ENCODE results near the gene PAFAH1B1.
"Not testable (repeated sequence)": the region's sequence is repeated elsewhere in the genome, so short reads cannot be mapped to it uniquely, and the experiment has no call there.

PAFAH1B1 gene

DNA sequence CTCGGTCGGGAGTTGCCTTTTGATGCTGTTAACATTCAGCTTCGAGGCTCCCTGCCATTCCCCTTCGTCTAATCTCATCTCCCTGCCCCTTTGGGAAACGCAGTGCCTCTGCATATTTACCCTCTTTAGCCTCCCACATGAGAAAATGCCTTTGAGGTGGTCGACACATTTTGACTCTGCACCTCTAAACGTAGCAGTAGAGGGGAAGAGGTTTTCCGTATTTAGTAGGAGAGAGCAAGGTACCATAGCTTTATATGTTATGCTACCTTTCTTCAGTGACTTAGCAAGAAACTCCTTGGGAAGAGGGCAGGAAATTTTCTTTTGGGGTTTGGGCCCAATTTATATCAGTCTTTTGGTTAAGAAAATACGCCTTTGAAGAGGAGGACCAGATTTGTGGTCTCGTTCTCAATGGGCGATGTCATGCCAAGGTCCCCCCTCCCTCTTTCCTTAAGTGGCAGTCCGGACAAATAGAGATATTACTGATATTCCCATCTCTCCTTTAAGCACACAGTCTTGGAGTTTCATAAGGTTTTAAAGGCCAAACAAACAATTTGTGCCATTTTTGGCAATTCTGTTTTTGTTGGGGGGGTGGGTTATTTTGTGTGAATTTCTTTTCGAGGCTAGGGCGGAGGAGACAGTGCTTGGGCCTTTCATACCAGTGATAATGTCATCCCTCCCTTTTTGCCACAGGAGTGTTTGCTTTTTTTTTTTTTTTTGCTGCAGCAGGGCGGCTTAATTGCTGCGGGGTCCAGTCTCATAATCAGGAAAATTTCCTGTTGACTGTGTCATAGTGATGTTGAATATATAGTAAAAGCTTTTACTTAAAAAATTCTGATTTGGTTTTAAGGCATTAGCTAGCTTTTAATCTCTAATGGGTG lies 1.5 kb downstream of the PAFAH1B1 start:
- peak in 1 of 5 donors; percentile 5 for DNase-seq

DNA sequence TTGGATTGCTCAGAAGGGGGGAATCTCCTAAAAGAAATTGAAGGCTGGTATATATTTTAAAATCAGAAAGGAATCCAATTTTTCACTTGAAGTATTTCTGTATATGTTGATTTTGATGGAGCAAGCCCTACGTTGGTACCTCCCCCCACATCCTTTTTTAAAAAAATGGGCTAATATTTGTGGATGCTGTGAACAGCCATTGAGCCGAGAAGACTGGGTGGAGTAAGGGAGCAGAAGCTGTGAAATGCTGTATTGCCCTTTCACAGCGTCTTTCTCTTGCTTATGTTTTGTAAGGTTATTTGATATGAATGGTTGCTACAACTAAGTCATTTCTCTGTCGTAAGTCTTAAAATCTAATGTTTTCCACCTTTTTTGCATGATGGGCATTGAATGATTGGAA lies 2.3 kb downstream of the PAFAH1B1 start:
- DNase-seq = no peak

DNA sequence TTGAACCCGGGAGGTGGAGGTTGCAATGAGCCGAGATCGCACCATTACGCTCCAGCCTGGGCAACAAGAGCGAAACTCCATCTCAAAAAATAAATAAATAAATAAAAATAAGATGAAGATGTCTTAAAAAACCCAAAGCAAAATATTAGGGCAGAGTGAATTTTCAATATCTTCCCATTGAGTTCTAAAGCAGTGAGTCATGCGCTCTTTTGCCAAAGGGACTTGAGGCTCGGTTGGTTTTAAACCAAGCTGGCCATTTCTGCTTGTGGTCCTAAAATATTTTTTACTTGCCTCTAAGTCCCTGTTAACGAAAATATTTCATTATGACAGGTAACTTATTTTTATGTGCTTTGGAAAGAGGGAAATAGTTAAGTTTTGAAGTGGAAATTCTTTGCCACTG lies 4.7 kb downstream of the PAFAH1B1 start:
- DNase-seq = no peak

DNA sequence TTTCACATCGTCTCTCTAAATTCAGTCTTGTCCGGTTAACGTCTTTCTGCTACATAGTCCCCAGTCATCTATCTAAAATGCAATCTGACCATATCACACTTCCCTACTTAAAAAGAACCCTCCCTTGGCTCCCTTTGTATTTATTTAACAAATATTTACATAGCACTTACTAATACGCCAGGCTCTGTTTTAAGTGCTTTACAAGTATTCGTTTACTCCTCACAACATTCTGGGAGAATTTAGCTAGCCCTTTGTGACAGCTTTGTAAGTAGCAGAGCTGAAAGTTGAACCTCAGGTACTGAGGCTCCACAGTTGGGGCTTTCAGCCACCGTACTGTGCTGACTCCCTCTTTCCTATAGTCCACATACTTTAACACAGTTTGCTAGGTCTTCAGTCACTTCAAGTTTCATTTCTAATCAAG lies 9.2 kb downstream of the PAFAH1B1 start:
- no peak for DNase-seq

DNA sequence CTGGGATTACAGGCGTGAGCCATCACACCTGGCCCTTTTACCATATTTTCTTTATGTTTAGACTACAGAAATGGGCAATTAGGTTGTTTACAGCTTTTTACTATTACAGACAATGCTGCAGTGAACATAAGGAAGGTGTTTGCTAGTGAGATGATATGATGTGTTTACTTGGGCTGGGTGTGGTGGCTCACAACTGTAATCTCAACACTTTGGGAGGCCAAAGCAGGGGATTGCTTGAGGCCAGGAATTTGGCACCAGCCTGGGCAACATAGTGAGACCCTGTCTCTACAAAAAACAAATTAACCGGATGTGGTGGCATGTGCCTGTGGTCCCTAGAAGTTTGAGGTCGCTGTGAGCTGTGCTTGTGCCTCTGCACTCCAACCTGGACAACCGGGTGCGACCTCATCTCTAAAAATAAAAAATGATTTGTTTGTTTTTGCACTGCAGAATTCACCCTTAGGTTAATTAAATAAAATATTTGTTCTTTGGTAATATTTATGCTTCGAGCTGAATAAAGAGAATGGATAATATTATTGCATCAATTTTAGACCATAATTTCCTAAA lies 15.0 kb downstream of the PAFAH1B1 start:
- DNase-seq = no peak

DNA sequence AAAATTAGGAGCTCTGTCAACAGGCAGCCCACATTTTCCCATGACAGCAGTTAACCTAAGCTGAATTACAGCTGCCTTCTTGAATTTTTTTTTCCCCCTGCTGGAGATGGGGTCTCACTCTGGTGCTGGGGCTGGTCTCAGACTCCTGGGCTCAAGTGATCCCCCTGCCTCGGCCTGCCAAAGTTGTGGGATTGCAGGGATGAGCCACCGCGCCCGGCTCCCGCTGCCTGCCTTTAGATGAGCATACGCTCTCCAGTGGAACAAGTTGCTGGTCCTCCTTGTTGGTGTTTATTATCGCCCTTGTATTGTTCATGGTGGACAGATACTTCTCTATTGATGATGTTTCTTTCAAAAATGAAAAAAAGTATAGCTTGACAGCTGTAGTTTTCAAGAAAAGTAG lies 15.6 kb downstream of the PAFAH1B1 start:
- no peak for DNase-seq

DNA sequence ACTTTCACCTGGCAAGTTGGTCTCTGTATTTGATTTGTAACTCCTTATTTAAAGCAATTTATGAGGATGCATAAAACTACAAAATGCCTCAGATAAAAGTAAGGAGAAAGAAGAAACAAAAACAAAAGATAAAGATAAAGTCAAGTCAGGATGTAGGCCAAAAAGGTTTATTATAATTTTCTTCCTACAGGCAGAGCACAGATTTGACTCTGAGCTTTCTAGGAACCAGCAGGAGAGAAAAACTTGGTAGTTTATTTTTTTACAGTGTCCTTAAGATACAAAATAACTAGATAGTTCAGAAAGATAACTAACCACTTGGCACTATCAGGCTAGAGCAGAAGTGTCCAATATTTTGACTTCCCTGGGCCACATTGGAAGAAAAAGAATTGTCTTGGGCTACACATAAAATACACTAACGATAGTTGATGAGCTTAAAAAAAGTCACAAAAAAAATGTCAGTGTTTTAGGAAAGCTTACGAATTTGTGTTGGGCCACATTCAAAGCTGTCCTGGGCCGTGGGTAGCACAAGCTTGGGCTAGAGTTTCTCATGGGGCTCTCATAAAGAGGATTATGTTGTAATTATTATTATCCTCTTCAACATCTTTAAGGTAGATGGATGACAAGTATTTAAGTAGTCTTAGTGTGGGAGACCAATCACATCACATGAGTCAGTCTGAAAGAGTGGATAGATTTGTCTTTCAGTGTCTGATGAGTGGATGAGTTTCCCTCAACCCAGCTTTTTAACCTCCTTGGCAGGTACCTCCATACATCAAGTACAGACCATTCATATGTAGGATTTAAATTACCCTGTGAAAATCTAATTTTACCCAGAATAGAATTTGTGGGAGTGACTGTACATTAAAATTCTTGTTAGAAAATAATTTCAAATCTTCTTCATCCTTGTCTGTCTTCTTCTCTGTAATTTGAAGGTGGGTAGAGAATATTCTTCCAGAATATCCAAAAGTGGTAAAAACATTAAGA lies 17.0 kb downstream of the PAFAH1B1 start:
- DNase-seq = no peak

DNA sequence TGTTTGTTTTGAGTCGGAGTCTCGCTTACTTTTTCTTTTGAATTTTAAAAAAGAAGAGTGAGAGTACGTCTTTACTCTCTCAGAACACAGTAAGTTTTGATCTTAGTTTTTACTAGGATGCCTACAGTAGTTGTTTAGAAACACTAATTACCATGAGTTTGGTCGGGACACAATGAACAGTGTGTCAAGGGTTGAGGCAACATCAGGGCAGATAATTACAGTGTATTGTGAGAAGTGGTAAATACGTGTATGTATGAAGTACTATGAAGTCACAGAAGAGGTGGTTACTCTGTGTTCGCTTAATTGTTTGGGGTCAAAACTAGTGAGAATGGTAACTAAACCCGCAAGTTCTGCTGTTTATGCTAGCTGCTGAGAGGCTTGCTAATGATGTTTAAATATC lies 18.2 kb downstream of the PAFAH1B1 start:
- no peak for DNase-seq

DNA sequence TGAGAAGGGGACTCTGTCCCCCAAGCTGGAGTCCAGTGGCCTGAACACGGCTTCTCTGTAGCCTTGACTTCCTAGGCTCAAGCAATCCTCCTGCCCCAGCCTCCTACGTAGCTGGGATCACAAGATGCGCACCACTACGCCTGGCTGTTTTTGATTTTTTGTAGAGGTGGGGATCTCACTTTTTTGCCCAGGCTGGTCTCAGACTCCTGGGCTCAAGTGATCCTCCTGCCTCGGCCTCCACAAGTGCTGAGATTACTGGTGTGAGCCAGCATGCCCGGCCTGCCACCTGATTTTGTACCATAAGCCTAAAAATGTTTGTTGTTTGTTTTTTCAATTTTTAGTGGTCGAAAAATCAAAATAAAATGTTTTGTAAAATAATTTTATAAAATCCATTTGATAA lies 19.2 kb downstream of the PAFAH1B1 start:
- DNase-seq = no peak

DNA sequence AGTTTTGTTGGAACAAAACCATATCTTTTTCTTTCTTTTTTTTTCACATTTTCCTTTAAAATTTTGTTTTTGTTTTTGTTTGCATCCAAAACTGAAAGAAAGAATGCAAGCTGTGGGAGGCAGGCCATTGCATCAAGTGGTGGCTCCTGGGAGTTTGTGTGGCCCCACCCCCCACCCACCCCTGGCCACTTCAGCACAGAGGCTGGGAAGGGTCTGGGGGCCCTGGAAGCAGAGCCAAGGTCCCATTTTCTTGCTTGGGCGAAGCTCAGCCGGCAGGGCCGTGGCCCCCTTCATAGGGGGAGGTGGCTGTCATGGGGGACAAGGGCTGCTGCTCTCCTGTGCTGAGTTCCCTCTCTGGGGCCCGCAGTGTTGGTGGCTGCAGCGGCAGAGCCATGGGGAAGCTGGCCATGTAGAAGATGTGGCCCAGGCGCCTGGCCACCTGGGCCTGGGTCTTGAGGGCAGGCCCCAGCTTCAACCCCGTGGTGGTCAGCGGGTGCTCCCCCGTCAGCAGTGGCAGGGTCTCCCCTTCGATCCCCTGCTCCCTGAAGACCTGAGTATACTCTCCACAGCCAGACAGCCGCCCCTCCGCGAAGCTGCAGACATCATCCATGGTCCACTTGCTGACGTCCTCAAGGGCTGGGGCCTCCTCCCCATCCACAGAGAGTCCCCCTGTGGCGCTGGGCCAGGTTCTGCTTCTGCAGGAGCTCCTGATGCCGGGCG lies 19.8 kb downstream of the PAFAH1B1 start:
- no peak for DNase-seq

DNA sequence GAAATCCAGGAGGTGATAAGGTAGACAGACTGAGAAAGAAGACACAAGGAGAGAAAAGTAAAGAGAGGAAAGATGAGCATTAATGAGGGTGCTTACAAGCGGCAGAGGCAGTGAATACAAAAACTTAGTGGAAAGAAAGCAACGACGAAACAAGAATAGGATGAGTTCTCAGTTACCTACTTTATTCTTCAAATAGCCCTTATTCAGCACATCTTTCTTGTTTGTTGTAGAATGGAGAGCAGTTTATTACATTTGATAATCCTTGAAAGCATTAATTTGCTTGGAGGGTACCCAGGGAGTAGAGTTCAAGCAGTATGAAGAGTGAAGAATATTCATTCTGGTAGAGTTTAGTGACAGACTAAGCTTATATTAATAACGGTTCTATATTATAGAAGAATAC lies 22.4 kb downstream of the PAFAH1B1 start:
- DNase-seq = no peak

DNA sequence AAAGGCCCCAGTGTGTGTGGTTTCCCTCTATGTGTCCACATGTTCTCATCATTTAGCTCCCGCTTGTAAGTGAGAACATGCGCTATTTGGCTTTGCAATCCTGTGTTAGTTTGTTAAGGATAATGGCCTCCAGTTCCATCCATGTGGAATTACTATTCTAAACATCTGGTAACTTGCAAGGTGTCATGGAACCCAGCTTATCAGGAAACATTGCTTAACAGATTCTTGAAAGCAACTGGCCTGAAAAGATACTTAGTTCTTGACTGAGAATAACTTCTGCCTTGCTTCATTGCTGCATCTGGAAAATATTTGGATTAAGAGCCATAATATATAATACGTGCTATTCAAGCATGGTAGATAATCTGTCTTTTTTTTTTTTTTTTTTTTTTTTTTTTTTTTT lies 27.8 kb downstream of the PAFAH1B1 start:
- DNase-seq = no peak

DNA sequence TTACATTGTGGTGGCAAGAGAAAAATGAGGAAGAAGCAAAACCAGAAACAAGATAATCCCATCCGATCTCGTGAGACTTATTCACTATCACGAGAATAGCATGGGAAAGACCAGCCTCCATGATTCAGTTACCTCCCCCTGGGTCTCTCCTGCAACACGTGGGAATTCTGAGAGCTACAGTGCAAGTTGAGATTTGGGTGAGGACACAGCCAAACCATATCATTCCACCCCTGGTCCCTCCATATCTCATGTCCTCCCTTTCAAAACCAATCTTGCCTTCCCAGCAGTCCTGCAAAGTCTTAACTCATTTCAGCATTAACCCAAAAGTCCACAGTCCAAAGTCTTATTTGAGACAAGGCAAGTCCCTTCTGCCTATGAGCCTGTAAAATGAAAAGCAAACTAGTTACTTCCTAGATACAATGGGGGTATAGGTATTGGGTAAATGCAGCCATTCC lies 28.5 kb downstream of the PAFAH1B1 start:
- DNase-seq = not testable (repeated sequence)

DNA sequence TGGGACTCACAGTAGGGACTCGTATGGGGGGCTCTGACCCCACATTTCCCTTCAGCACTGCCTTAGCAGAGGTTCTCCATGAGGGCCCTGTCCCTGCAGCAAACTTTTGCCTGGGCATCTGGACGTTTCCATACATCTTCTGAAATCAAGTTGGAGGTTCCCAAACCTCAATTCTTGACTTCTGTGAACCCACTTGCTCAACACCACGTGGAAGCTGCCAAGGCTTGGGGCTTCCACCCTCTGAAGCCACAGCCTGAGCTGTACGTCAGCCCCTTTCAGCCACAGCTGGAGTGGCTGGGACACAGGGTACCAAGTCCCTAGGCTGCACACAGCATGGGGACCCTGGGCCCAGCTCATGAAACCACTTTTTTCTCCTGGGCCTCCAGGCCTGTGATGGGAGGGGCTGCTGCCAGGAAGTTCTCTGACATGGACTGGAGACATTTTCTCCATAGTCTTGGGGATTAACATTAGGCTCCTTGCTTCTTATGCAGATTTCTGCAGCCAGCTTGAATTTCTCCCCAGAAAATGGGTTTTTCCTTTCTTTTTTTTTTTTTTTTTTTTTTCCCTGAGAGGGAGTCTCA lies 29.4 kb downstream of the PAFAH1B1 start:
- DNase-seq = not testable (repeated sequence)

DNA sequence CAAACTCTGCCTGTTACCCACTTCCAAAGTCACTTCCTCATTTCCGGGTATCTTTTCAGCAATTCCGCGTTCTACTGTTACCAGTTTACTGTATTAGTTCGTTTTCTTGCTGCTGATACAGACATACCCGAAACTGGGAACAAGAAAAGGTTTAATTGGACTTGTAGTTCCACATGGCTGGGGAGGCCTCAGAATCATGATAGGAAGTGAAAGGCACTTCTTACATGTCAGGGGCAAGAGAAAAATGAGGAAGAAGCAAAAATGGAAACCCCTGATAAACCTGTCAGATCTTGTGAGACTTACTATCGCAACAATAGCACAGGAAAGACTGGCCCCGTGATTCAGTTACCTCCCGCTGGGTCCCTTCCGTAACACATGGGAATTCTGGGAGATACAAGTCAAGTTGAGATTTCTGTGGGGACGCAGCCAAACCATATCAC lies 30.9 kb downstream of the PAFAH1B1 start:
- DNase-seq = no peak

DNA sequence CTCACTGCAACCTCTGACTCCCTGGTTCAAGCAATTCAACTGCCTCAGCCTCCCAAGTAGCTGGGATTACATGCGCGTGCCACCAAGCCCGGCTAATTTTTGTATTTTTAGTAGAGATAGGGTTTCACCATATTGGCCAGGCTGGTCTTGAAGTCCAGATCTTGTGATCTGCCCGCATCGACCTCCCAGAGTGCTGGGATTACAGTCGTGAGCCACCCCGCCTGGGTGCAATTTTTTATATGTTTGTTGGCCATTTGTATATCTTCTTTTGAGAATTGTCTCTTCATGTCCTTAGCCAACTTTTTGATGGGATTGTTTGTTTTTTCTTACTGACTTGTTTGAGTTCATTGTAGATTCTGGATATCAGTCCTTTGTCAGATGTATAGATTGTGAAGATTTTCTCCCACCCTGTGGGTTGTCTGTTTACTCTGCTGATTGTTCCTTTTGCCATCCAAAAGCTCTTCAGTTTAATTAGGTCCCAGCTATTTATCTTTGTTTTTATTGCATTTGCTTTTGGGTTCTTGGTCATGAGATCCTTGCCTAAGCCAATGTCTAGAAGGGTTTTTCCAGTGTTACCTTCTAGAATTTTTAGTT lies 33.3 kb downstream of the PAFAH1B1 start:
- DNase-seq = not testable (repeated sequence)

DNA sequence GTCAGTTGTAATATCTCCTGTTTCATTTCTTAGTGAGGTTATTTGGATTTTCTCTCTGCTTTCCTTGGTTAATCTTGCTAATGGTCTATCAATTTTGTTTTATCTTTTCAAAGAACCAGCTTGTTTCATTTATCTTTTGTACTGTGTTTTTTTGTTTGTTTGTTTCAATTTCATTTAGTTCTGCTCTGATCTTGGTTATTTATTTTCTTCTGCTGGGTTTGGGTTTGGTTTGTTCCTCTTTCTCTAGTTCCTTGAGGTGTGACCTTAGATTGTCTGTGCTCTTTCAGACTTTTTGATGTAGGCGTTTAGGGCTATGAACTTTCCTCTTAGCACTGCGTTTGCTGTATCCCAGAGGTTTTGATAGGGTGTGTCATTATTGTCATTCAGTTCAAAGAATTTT lies 35.5 kb downstream of the PAFAH1B1 start:
- DNase-seq = not testable (repeated sequence)

DNA sequence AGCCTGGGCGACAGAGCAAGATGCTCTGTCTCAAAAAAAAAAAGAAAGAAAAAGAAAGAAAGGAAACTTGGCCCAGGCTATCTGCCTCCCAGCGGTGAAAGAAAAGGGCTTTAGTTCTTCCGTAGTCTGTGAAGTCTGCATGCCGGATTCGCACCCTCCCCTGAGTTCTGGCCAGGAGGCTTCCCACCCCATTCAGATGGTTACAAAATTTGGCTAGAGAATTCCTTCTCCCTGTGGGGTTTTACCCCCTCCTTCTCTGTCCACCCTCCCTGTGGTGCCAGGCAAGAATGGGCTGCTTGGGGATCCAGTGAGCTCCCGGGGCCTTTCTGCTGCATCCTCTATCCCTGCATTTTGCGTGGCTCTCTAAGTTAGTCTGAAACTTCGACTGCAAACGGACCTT lies 37.8 kb downstream of the PAFAH1B1 start:
- no peak for DNase-seq

DNA sequence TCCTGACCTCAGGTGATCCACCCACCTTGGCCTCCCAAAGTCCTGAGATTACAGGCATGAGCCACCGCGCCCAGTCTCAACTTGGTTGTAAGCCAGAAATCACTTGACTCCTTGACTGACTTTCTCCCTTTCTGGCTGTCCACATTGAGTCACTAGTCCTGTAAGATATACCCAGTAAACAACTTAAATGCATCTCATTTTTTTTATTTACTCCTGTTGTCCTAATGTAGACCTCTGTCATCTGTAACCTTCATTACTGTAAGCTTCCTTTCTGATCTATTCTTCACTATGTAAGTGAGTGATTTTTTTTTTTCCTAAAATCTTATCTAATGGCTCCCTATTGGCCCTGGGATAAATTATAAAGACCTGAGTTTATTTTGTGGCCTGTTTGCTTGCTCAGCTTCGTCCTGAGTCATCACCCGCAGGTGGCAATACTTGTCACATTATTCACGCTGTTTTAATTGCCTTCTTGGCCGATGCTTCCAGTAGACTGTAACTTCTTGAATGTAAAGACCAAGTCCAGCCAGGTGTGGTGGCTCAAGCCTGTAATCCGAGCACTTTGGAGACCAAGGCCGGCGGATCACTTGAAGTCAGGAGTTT lies 41.0 kb downstream of the PAFAH1B1 start:
- DNase-seq = no peak

DNA sequence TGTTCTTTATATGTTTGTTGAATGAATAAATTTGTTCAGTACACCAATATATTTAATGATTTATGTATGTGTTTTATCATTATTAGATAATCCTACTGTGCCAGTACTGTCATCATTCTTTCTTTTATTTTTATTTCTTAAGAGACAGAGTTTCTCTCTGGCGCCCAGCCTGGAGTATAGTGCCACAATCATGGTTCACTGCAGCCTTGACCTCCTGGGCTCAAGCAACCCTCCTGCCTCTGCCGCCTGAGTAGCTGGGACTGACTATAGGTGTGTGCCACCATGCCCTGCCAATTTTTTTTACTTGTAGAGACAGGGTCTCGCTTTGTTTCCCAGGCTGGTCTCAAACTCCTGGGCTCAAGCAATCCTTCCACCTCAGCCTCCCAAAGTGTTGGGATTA lies 41.8 kb downstream of the PAFAH1B1 start:
- no peak for DNase-seq

DNA sequence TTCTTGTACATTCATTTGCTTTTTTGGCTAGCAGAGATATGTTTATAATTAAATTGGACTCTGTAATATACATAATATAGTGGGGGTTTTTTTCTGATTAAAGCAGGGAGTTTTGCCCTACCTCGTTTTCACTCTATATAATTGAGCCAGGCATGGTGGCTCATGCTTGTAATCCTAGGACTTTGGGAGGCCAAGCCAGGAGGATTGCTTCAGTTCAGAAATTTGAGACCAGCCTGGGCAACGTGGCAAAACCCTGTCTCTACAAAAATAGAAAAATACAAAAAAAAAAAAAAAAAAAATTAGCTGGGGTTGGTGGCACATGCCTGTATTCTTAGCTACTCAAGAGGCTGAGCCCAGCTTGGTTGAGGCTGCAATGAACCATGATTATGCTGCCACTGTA lies 42.2 kb downstream of the PAFAH1B1 start:
- DNase-seq = no peak
